Measurements from ENCODE around the gene NRDC. TPM values are rescaled to one million over a fixed set of nuclear protein-coding genes. Genes with fewer than 3 reads are reported as not detected.

NRDC gene
- total and polyA plus RNA-seq, 2 experiments from 2014 or later = 129 to 217 TPM

GRCh38 chr1:51755437-51755836 lies 123.1 kb downstream of the NRDC start:
- no peak for ATAC-seq
- Histone ChIP-seq H3K27me3 (ENCODE audit: insufficient read depth) (no peaks in the 10 kb centered on the region), H3K36me3 (ENCODE audit: insufficient read depth) (no peaks in the 10 kb centered on the region; the same call in 1 of the 2 replicates), H3F3A (replicated peaks; ENCODE audit: low read depth) (no peaks in the 10 kb centered on the region), H3K79me2 (replicated peaks; ENCODE audit: insufficient read depth) (no peaks in the 10 kb centered on the region), H3K4me2 (no peak overlapping the region), H3K4me3 (no peak overlapping the region), H3K9me2 (ENCODE audit: insufficient read depth) (no peaks in the 10 kb centered on the region), H2AFZ (no peak overlapping the region), H3K4me1 (ENCODE audit: insufficient read depth) (no peaks in the 10 kb centered on the region), H3K27ac (ENCODE audit: low read depth) (no peak overlapping the region), H4K20me1 (replicated peaks; ENCODE audit: insufficient read depth) (0 out of 2 replicates have a peak, but pooled peaks cover 6% of the 10 kb centered on the region)
- TF ChIP-seq EZH2 (IDR thresholded peaks at IDR 0.05; ENCODE audit: low read depth, unreplicated experiment) = no peak
- no peak for TF ChIP-seq NANOG (IDR thresholded peaks at IDR 0.05; ENCODE audit: borderline replicate concordance)
- no peak for TF ChIP-seq ZNF331 (CRISPR knock-in tag; IDR thresholded peaks at IDR 0.05; ENCODE audit: low read depth)
- TF ChIP-seq STAT1 (IDR thresholded peaks at IDR 0.05; ENCODE audit: unreplicated experiment) = no peak
- no peak for TF ChIP-seq ZNF462 (CRISPR knock-in tag; IDR thresholded peaks at IDR 0.05)
- no peak for TF ChIP-seq REST (IDR thresholded peaks at IDR 0.05; ENCODE audit: unreplicated experiment)
- TF ChIP-seq CTCF (conservative IDR thresholded peaks at IDR 0.05; ENCODE audit: low read depth in 2 of 2) = no peak
- TF ChIP-seq POLR2AphosphoS5 (IDR thresholded peaks at IDR 0.05; ENCODE audit: low read depth) = no peak
- TF ChIP-seq CREB1 (CRISPR knock-in tag; IDR thresholded peaks at IDR 0.05; ENCODE audit: low read depth) = no peak
- TF ChIP-seq EZH2phosphoT487 (IDR thresholded peaks at IDR 0.05; ENCODE audit: unreplicated experiment) = no peak
- no peak for TF ChIP-seq JUNB (IDR thresholded peaks at IDR 0.05; ENCODE audit: unreplicated experiment)
- no peak for TF ChIP-seq ZNF114 (CRISPR knock-in tag; IDR thresholded peaks at IDR 0.05)
- TF ChIP-seq ETS1 (IDR thresholded peaks at IDR 0.05) = no peak
- no peak for DNase-seq (ENCODE audit: low spot score)
- H3K4me1 Mint-ChIP-seq = peaks cover 2% of the 10 kb centered on the region; the same call in 2 of the 3 replicates
- no peaks in the 10 kb centered on the region for H3K9me3 Mint-ChIP-seq
- no peaks in the 10 kb centered on the region for H3K27me3 Mint-ChIP-seq (ENCODE audit: insufficient read depth, low read depth, poor library complexity)
- no peak overlapping the region for H3K27ac Mint-ChIP-seq
- H3K4me3 Mint-ChIP-seq = no peak overlapping the region
- H3K36me3 Mint-ChIP-seq (ENCODE audit: low read depth) = peaks cover 7% of the 10 kb centered on the region; the same call in 2 of the 3 replicates

Data from GM23338 (cell line).